WTC11 (cell line): ENCODE measurements around the gene MAN2B2. TPM values are rescaled to one million over a fixed set of nuclear protein-coding genes. Genes with fewer than 3 reads are reported as not detected.

Experiments used
- ATAC-seq: fragments of 200-7000 bp; cut with Tn5 transposase; 2 replicates; pipeline ENCODE4 v1.10.0; 2021; ENCODE audit warnings: mild to moderate bottlenecking, moderate library complexity
- CTCF ChIA-PET: fragments of 300-600 bp; sonication (Branson Sonifier 250); formaldehyde crosslinking; loops from one replicate; lab custom pipeline; 2021; ENCODE audit warnings: antibody characterized with exemption; lab: Charles Lee
- POLR2A ChIA-PET: fragments of 350-600 bp; sonication (Branson Sonifier 250); formaldehyde crosslinking; loops from one replicate; lab custom pipeline; 2021; ENCODE audit warnings: antibody characterized with exemption; lab: Charles Lee
- DNase-seq: peaks from one replicate; pipeline ENCODE4 v3.0.0; 2021; ENCODE audit warnings: low spot score
- H3K27ac Mint-ChIP-seq: 2 replicates; pipeline ENCODE4 v1.8.0; 2021; ENCODE audit warnings: mixed read lengths
- H3K27me3 Mint-ChIP-seq: 2 replicates; pipeline ENCODE4 v1.8.0; 2021; ENCODE audit warnings: low read depth, mild to moderate bottlenecking, moderate library complexity, mixed read lengths
- H3K36me3 Mint-ChIP-seq: 2 replicates; pipeline ENCODE4 v1.8.0; 2021; ENCODE audit warnings: mixed read lengths
- H3K4me1 Mint-ChIP-seq: 2 replicates; pipeline ENCODE4 v1.8.0; 2022; ENCODE audit warnings: mixed read lengths
- H3K4me3 Mint-ChIP-seq: 2 replicates; pipeline ENCODE4 v1.8.0; 2021; ENCODE audit warnings: mild to moderate bottlenecking, moderate library complexity, mixed read lengths
- H3K9me3 Mint-ChIP-seq: 2 replicates; pipeline ENCODE4 v1.8.0; 2021; ENCODE audit warnings: mixed read lengths
- ATF1 ChIP-seq: sonication (generic); formaldehyde crosslinking; IDR thresholded peaks from 2 replicates; pipeline ENCODE4 v1.8.1; 2023; ENCODE audit warnings: mild to moderate bottlenecking, moderate library complexity, missing genetic modification reagents
- ATF6 ChIP-seq: sonication (generic); formaldehyde crosslinking; IDR thresholded peaks from 2 replicates; pipeline ENCODE4 v1.8.1; 2023; ENCODE audit warnings: mild to moderate bottlenecking, missing genetic modification reagents
- CBFB ChIP-seq: sonication (generic); formaldehyde crosslinking; IDR thresholded peaks from 2 replicates; pipeline ENCODE4 v1.8.1; 2022; ENCODE audit warnings: mild to moderate bottlenecking, low read depth, missing genetic modification reagents
- ELF4 ChIP-seq: sonication (generic); formaldehyde crosslinking; IDR thresholded peaks from 2 replicates; pipeline ENCODE4 v1.8.1; 2022; ENCODE audit warnings: low read depth, mild to moderate bottlenecking, moderate library complexity, missing genetic modification reagents
- IRF2 ChIP-seq: sonication (generic); formaldehyde crosslinking; IDR thresholded peaks from 2 replicates; pipeline ENCODE4 v1.8.0; 2022; ENCODE audit warnings: low read depth, missing genetic modification reagents, borderline replicate concordance
- MXD4 ChIP-seq: fragments of 250-450 bp; sonication (Bioruptor Pico); IDR thresholded peaks from 2 replicates; pipeline ENCODE4 v1.8.0; 2021; ENCODE audit warnings: mild to moderate bottlenecking, moderate library complexity, borderline replicate concordance
- NFYB ChIP-seq: sonication (generic); formaldehyde crosslinking; conservative IDR thresholded peaks from 2 replicates; pipeline ENCODE4 v1.8.0; 2022; ENCODE audit warnings: low read depth, missing genetic modification reagents
- NR2C2 ChIP-seq: sonication (generic); formaldehyde crosslinking; IDR thresholded peaks from 2 replicates; pipeline ENCODE4 v1.8.0; 2022; ENCODE audit warnings: mild to moderate bottlenecking, missing genetic modification reagents
- ZNF423 ChIP-seq: fragments of 250-450 bp; sonication (Bioruptor Pico); IDR thresholded peaks from 2 replicates; pipeline ENCODE4 v2.1.2; 2022; ENCODE audit warnings: mild to moderate bottlenecking, moderate library complexity
- ZNF532 ChIP-seq: fragments of 250-450 bp; sonication (Bioruptor Pico); IDR thresholded peaks from 2 replicates; pipeline ENCODE4 v1.9.0; 2021; ENCODE audit warnings: mild to moderate bottlenecking, borderline replicate concordance
- total RNA-seq: library from RNA; stranded (reverse); gene quantifications from 3 replicates; pipeline ENCODE4 v1.2.3, GENCODE V29; 2021
- TF ChIP-seq, protein P1 (sequence below): fragments of 200-600 bp; IDR thresholded peaks from 2 replicates; pipeline ENCODE4 v1.8.0; 2022; ENCODE audit warnings: antibody characterized with exemption
- TF ChIP-seq, protein P2 (sequence below): sonication (generic); formaldehyde crosslinking; IDR thresholded peaks from 2 replicates; pipeline ENCODE4 v1.8.1; 2022; ENCODE audit warnings: low read depth, mild to moderate bottlenecking, moderate library complexity, missing genetic modification reagents, borderline replicate concordance
- TF ChIP-seq, protein P3 (sequence below): fragments of 250-450 bp; sonication (Bioruptor Pico); IDR thresholded peaks from 2 replicates; pipeline ENCODE4 v1.9.0; 2021; ENCODE audit warnings: mild to moderate bottlenecking
- TF ChIP-seq, protein P4 (sequence below): sonication (generic); formaldehyde crosslinking; IDR thresholded peaks from 2 replicates; pipeline ENCODE4 v1.8.1; 2022; ENCODE audit warnings: mild to moderate bottlenecking, missing genetic modification reagents, moderate library complexity, borderline replicate concordance
- TF ChIP-seq, protein P5 (sequence below): fragments of 250-450 bp; sonication (Bioruptor Pico); IDR thresholded peaks from 2 replicates; pipeline ENCODE4 v1.8.0; 2021; ENCODE audit warnings: mild to moderate bottlenecking

Gene MAN2B2
- total RNA-seq, 1 experiment from 2014 or later, result 6.3 TPM

GRCh38 chr4:6548201-6548881 lies 26.6 kb upstream of the MAN2B2 start:
- Mint-ChIP-seq H3K4me1 (no peaks in the 10 kb centered on the region), H3K4me3 (no peak overlapping the region), H3K9me3 (peaks cover 14% of the 10 kb centered on the region), H3K27me3 (peaks cover 21% of the 10 kb centered on the region), H3K36me3 (0 out of 2 replicates have a peak, but pooled peaks cover 5% of the 10 kb centered on the region), H3K27ac (no peak overlapping the region)
- peak; percentile 84 for ATAC-seq
- POLR2A ChIA-PET, result no interaction called here
- CTCF ChIA-PET, result interaction anchor here (0.6 to 4.7 kb wide), 30 partner anchors 10 to 550 kb away, joined by 3 to 42 read pairs (median 5); partner anchors contain the start of genes MAN2B2, MRFAP1L1 and PPP2R2C
- peak; percentile 65 for DNase-seq
- TF ChIP-seq ATF6 (no peak), NR2C2 (CRISPR knock-in tag) (no peak)
- TF ChIP-seq, protein P1, sequence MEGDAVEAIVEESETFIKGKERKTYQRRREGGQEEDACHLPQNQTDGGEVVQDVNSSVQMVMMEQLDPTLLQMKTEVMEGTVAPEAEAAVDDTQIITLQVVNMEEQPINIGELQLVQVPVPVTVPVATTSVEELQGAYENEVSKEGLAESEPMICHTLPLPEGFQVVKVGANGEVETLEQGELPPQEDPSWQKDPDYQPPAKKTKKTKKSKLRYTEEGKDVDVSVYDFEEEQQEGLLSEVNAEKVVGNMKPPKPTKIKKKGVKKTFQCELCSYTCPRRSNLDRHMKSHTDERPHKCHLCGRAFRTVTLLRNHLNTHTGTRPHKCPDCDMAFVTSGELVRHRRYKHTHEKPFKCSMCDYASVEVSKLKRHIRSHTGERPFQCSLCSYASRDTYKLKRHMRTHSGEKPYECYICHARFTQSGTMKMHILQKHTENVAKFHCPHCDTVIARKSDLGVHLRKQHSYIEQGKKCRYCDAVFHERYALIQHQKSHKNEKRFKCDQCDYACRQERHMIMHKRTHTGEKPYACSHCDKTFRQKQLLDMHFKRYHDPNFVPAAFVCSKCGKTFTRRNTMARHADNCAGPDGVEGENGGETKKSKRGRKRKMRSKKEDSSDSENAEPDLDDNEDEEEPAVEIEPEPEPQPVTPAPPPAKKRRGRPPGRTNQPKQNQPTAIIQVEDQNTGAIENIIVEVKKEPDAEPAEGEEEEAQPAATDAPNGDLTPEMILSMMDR, result peak; percentile 26; the same call in 1 of the 2 replicates

GRCh38 chr4:6548882-6549230 lies 26.1 kb upstream of the MAN2B2 start:
- H3K27me3 Mint-ChIP-seq, result peaks cover 25% of the 10 kb centered on the region
- no peak overlapping the region for H3K27ac Mint-ChIP-seq
- TF ChIP-seq ZNF532, result no peak
- no peak for TF ChIP-seq ATF1 (CRISPR knock-in tag)
- TF ChIP-seq IRF2 (CRISPR knock-in tag), result no peak
- TF ChIP-seq, protein P2, sequence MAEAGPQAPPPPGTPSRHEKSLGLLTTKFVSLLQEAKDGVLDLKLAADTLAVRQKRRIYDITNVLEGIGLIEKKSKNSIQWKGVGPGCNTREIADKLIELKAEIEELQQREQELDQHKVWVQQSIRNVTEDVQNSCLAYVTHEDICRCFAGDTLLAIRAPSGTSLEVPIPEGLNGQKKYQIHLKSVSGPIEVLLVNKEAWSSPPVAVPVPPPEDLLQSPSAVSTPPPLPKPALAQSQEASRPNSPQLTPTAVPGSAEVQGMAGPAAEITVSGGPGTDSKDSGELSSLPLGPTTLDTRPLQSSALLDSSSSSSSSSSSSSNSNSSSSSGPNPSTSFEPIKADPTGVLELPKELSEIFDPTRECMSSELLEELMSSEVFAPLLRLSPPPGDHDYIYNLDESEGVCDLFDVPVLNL (CRISPR knock-in tag), result no peak
- TF ChIP-seq, protein P3, sequence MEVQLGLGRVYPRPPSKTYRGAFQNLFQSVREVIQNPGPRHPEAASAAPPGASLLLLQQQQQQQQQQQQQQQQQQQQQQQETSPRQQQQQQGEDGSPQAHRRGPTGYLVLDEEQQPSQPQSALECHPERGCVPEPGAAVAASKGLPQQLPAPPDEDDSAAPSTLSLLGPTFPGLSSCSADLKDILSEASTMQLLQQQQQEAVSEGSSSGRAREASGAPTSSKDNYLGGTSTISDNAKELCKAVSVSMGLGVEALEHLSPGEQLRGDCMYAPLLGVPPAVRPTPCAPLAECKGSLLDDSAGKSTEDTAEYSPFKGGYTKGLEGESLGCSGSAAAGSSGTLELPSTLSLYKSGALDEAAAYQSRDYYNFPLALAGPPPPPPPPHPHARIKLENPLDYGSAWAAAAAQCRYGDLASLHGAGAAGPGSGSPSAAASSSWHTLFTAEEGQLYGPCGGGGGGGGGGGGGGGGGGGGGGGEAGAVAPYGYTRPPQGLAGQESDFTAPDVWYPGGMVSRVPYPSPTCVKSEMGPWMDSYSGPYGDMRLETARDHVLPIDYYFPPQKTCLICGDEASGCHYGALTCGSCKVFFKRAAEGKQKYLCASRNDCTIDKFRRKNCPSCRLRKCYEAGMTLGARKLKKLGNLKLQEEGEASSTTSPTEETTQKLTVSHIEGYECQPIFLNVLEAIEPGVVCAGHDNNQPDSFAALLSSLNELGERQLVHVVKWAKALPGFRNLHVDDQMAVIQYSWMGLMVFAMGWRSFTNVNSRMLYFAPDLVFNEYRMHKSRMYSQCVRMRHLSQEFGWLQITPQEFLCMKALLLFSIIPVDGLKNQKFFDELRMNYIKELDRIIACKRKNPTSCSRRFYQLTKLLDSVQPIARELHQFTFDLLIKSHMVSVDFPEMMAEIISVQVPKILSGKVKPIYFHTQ (CRISPR knock-in tag), result no peak
- no peak for TF ChIP-seq NR2C2 (CRISPR knock-in tag)
- TF ChIP-seq, protein P4, sequence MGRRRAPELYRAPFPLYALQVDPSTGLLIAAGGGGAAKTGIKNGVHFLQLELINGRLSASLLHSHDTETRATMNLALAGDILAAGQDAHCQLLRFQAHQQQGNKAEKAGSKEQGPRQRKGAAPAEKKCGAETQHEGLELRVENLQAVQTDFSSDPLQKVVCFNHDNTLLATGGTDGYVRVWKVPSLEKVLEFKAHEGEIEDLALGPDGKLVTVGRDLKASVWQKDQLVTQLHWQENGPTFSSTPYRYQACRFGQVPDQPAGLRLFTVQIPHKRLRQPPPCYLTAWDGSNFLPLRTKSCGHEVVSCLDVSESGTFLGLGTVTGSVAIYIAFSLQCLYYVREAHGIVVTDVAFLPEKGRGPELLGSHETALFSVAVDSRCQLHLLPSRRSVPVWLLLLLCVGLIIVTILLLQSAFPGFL (CRISPR knock-in tag), result no peak
- TF ChIP-seq NFYB, result no peak
- no peak for TF ChIP-seq MXD4 (CRISPR knock-in tag)
- TF ChIP-seq ELF4, result no peak
- no peak for TF ChIP-seq CBFB
- no peak for TF ChIP-seq ZNF423 (CRISPR knock-in tag)
- TF ChIP-seq, protein P5, sequence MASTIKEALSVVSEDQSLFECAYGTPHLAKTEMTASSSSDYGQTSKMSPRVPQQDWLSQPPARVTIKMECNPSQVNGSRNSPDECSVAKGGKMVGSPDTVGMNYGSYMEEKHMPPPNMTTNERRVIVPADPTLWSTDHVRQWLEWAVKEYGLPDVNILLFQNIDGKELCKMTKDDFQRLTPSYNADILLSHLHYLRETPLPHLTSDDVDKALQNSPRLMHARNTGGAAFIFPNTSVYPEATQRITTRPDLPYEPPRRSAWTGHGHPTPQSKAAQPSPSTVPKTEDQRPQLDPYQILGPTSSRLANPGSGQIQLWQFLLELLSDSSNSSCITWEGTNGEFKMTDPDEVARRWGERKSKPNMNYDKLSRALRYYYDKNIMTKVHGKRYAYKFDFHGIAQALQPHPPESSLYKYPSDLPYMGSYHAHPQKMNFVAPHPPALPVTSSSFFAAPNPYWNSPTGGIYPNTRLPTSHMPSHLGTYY (CRISPR knock-in tag), result no peak
- TF ChIP-seq, all 79 proteins: peak for 0
- ATAC-seq, result no peak
- H3K36me3 Mint-ChIP-seq, result 0 out of 2 replicates have a peak, but pooled peaks cover 5% of the 10 kb centered on the region
- DNase-seq, result no peak
- ChIA-PET POLR2A (no interaction called here), CTCF (interaction anchor here (0.6 to 4.7 kb wide), 30 partner anchors 10 to 550 kb away, joined by 3 to 42 read pairs (median 5); partner anchors contain the start of gene PPP2R2C)
- H3K4me1 Mint-ChIP-seq, result no peaks in the 10 kb centered on the region
- no peak overlapping the region for H3K4me3 Mint-ChIP-seq
- H3K9me3 Mint-ChIP-seq, result peaks cover 14% of the 10 kb centered on the region
